ENCODE measurements around the gene HS3ST3A1.

- TF ChIP-seq POLR2AphosphoS5 (IDR thresholded peaks at IDR 0.05) (no peak), EP300 (IDR thresholded peaks at IDR 0.05) (no peak), CTCF (IDR thresholded peaks at IDR 0.05) (no peak)
Observed at GRCh38 chr17:13575922-13576419, 25.8 kb downstream of the HS3ST3A1 start.
